MM.1S (cell line): ENCODE measurements around the gene SLC45A2.

Source experiments
- EZH2 ChIP-seq: fragments of 300-600 bp; sonication (generic); optimal IDR thresholded peaks from 2 replicates; pipeline ENCODE3; 2017; ENCODE audit warnings: low read depth, mild to moderate bottlenecking, antibody characterized with exemption, low read length, mixed read lengths
- EZH2phosphoT487 ChIP-seq: fragments of 300-600 bp; sonication (generic); IDR thresholded peaks from 2 replicates; pipeline ENCODE4 v1.6.1; 2018; ENCODE audit warnings: antibody characterized with exemption, low read length
- TF ChIP-seq, protein P1 (sequence below): fragments of 300-600 bp; sonication (generic); IDR thresholded peaks from 2 replicates; pipeline ENCODE4 v1.5.1; 2016; ENCODE audit warnings: antibody characterized with exemption, low read length, mixed read lengths

DNA sequence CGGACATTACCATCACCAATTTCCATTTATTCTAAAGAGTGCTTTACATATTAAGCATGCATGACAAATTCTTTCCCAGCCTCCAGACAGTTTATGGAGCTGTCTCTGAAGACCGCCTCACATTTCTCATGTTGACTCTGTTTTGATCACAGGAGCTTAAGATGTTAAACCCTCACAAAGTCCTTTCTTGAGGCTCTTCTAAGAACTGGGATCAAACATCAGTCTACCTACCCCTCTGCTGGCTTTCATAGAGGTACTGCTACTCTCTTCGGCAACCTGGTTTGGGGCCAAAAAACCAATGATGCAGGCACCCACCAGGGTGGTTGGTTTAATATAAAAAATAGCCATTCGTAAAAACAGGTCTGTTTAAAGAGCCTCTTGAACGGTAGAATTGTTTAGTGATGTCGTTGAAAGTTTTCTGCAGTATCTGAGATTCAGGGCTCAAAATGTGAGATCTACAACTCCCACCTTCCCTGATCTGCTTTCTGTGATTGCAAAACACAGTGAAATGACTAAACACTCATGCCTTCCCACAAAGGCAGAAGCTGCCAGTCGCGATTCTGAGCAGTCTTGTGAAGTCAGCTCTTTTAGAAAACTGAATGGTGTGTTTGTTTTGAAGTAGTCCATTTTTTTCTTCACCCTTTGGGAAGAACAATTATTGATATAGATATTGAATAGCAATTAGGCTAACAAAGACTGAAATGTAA is 44.8 kb downstream of the SLC45A2 start:
- TF ChIP-seq, protein P1, sequence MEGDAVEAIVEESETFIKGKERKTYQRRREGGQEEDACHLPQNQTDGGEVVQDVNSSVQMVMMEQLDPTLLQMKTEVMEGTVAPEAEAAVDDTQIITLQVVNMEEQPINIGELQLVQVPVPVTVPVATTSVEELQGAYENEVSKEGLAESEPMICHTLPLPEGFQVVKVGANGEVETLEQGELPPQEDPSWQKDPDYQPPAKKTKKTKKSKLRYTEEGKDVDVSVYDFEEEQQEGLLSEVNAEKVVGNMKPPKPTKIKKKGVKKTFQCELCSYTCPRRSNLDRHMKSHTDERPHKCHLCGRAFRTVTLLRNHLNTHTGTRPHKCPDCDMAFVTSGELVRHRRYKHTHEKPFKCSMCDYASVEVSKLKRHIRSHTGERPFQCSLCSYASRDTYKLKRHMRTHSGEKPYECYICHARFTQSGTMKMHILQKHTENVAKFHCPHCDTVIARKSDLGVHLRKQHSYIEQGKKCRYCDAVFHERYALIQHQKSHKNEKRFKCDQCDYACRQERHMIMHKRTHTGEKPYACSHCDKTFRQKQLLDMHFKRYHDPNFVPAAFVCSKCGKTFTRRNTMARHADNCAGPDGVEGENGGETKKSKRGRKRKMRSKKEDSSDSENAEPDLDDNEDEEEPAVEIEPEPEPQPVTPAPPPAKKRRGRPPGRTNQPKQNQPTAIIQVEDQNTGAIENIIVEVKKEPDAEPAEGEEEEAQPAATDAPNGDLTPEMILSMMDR = no peak
- TF ChIP-seq EZH2phosphoT487 = no peak
- TF ChIP-seq EZH2 = no peak
